Stimulated activated CD8-positive, alpha-beta memory T cell treated with anti-CD3 and anti-CD28 coated beads, Interleukin-4, amount 100 ng/mL, for 24 hours (primary cell): ENCODE measurements around the gene RASSF4.

Source experiments
- DNase-seq: peaks from one replicate; pipeline ENCODE4 v3.0.0-alpha.2; 2020; ENCODE audit warnings: low read depth

RASSF4 gene

GRCh38 chr10:44990302-44990655 lies 30.7 kb downstream of the RASSF4 start:
- DNase-seq, result no peak

GRCh38 chr10:44990965-44991364 lies 31.4 kb downstream of the RASSF4 start:
- DNase-seq, result no peak

- DNase-seq, result no peak
Measured at GRCh38 chr10:44991571-44991970, 32.0 kb downstream of the RASSF4 start.

GRCh38 chr10:44992070-44992731 lies 32.6 kb downstream of the RASSF4 start:
- no peak for DNase-seq

GRCh38 chr10:44992732-44993225 lies 33.2 kb downstream of the RASSF4 start:
- DNase-seq, result no peak

- DNase-seq, result no peak
Measured at GRCh38 chr10:44993226-44993921, 33.8 kb downstream of the RASSF4 start.

- DNase-seq, result no peak
Measured at GRCh38 chr10:44993922-44994751, 34.5 kb downstream of the RASSF4 start.

GRCh38 chr10:44994752-44995530 lies 35.3 kb downstream of the RASSF4 start:
- no peak for DNase-seq

GRCh38 chr10:44995581-44995913 lies 35.9 kb downstream of the RASSF4 start:
- DNase-seq, result no peak

- no peak for DNase-seq
Measured at GRCh38 chr10:44995914-44996669, 36.5 kb downstream of the RASSF4 start.

- DNase-seq, result no peak
Measured at GRCh38 chr10:44997105-44997748, 37.6 kb downstream of the RASSF4 start.

GRCh38 chr10:44998146-44998631 lies 38.6 kb downstream of the RASSF4 start:
- DNase-seq, result no peak

- no peak for DNase-seq
Measured at GRCh38 chr10:45000138-45000751, 40.6 kb downstream of the RASSF4 start.

- DNase-seq, result peak; percentile 62
Measured at GRCh38 chr10:45000752-45001380, 41.3 kb downstream of the RASSF4 start, which contains the start of gene ZNF22. TSS of gene ZNF22 (plus strand) at chr10:45000923. CDS start at chr10:45003369, 2,446 bp downstream.

- peak; percentile 22 for DNase-seq
Measured at GRCh38 chr10:45001381-45002148, 42.0 kb downstream of the RASSF4 start.

- DNase-seq, result no peak
Measured at GRCh38 chr10:45003432-45004000, 43.9 kb downstream of the RASSF4 start.

- no peak for DNase-seq
Measured at GRCh38 chr10:45004661-45005060, 45.1 kb downstream of the RASSF4 start.

- no peak for DNase-seq
Measured at GRCh38 chr10:45005284-45005683, 45.7 kb downstream of the RASSF4 start.
